WERI-Rb-1 (cell line): Measurements from ENCODE around the gene MLPH.

Experiments
- DNase-seq: peaks from one replicate; pipeline ENCODE4 v3.0.0-alpha.2; 2020
- H3K27ac ChIP-seq: fragments of 250-450 bp; sonication (Bioruptor Pico); 2 replicates; pipeline ENCODE4 v1.5.1; 2020; ENCODE audit warnings: mild to moderate bottlenecking, moderate library complexity
- H3K27me3 ChIP-seq: fragments of 250-450 bp; sonication (Bioruptor Pico); 2 replicates; pipeline ENCODE4 v1.5.1; 2021; ENCODE audit warnings: mild to moderate bottlenecking, low read depth, moderate library complexity; ENCODE audit not compliant: insufficient read depth, severe bottlenecking
- H3K36me3 ChIP-seq: fragments of 250-450 bp; sonication (Bioruptor Pico); 2 replicates; pipeline ENCODE4 v1.5.1; 2020; ENCODE audit warnings: mild to moderate bottlenecking, moderate library complexity
- H3K4me3 ChIP-seq: 2 replicates; pipeline ENCODE4 v1.5.1; 2011; ENCODE audit warnings: low read depth, mild to moderate bottlenecking, control low read depth, low read length
- H3K9me3 ChIP-seq: fragments of 250-450 bp; sonication (Bioruptor Pico); 2 replicates; pipeline ENCODE4 v1.5.1; 2021; ENCODE audit warnings: mild to moderate bottlenecking, moderate library complexity; ENCODE audit not compliant: severe bottlenecking
- TF ChIP-seq, protein P1 (sequence below): IDR thresholded peaks from 2 replicates; pipeline ENCODE4 v1.5.1; 2011; ENCODE audit warnings: low read depth, mild to moderate bottlenecking, control low read depth, inconsistent platforms, low read length

The MLPH gene

DNA sequence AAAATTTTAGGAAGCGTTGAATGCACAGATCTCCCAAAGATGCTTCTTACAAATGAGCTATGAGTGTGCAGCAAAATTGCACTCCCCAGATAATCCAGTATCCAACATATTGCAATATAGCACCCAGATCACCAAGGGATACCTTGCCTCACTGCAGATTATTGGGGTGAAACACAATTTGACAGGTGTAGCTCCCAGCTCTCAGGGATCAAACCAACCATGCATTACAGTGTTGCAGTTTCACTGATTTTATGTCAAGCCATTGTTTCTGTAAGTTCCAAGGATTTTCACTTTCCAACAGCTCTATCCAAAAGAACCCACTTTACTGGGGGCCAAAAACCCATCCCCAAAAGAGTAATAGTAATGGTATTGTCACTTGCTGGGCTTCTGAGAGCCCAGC, 68.5 kb downstream of the MLPH start:
- peaks cover 21% of the 10 kb centered on the region for H3K9me3 ChIP-seq
- no peak overlapping the region for H3K4me3 ChIP-seq
- no peak for DNase-seq
- H3K27me3 ChIP-seq = peaks cover 76% of the 10 kb centered on the region
- TF ChIP-seq, protein P1, sequence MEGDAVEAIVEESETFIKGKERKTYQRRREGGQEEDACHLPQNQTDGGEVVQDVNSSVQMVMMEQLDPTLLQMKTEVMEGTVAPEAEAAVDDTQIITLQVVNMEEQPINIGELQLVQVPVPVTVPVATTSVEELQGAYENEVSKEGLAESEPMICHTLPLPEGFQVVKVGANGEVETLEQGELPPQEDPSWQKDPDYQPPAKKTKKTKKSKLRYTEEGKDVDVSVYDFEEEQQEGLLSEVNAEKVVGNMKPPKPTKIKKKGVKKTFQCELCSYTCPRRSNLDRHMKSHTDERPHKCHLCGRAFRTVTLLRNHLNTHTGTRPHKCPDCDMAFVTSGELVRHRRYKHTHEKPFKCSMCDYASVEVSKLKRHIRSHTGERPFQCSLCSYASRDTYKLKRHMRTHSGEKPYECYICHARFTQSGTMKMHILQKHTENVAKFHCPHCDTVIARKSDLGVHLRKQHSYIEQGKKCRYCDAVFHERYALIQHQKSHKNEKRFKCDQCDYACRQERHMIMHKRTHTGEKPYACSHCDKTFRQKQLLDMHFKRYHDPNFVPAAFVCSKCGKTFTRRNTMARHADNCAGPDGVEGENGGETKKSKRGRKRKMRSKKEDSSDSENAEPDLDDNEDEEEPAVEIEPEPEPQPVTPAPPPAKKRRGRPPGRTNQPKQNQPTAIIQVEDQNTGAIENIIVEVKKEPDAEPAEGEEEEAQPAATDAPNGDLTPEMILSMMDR = no peak
- H3K27ac ChIP-seq = no peak overlapping the region
- H3K36me3 ChIP-seq = no peaks in the 10 kb centered on the region

DNA sequence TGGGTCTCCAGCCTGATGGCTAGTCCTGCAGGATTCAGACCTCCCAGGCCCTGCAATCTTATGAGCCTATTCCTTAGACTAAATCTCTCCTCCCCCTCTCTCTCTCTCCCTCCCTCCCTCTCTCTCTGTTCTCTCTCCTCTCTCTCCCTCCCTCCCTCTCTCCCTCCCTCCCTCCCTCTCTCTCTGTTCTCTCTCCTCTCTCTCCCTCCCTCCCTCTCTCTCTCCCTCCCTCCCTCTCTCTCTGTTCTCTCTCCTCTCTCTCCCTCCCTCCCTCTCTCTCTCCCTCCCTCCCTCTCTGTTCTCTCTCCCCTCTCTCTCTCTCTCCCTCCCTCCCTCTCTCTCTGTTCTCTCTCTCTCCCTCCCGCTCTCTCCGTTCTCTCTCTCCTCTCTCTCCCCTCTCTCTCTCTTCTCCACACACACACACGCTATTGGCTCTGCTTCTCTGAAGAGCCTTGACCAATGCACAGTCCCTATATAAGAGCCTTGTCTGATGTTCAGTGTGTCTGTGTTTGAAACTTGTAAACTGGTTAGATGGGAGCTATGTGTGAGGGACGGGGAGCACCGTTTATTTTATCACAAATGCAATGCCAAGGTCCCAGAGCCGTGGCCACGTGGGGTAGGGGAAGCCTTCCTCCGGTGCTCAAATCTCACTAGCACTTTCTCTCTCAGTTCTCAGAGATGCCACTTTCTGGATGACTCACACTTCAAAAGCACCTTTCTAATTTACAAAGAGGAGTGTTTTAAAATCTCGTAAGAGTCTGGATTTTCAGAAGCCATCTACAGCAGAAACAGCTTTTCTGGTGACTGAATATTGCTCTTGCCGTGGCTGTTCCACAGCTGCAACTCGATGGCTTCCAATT, 70.0 kb downstream of the MLPH start:
- Histone ChIP-seq H3K36me3 (no peaks in the 10 kb centered on the region), H3K9me3 (peaks cover 21% of the 10 kb centered on the region), H3K4me3 (no peak overlapping the region), H3K27me3 (peaks cover 79% of the 10 kb centered on the region), H3K27ac (no peak overlapping the region)
- no peak for DNase-seq
- TF ChIP-seq, protein P1 = no peak

DNA sequence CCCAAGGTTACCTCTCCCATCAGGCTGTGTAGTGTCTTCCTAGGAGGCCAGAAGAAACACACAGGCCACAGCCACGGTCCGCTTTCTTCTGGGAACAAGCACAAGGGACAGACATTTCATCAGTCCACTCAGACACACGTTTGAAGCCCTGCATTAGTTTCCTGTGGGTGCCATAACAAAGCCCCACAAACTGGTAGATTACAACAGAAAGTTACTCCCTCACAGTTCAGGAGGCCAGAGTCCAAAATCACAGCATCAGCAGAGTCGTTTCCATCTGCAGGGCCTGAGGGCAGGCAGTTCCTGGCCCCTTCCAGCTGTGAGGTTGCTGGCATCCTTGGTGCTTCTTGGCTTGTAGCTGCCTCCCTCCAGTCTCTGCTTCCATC, 70.6 kb downstream of the MLPH start:
- H3K27ac ChIP-seq = no peak overlapping the region
- DNase-seq = no peak
- H3K27me3 ChIP-seq = peaks cover 81% of the 10 kb centered on the region
- peaks cover 21% of the 10 kb centered on the region for H3K9me3 ChIP-seq
- H3K4me3 ChIP-seq = no peak overlapping the region
- TF ChIP-seq, protein P1 = no peak
- no peaks in the 10 kb centered on the region for H3K36me3 ChIP-seq

DNA sequence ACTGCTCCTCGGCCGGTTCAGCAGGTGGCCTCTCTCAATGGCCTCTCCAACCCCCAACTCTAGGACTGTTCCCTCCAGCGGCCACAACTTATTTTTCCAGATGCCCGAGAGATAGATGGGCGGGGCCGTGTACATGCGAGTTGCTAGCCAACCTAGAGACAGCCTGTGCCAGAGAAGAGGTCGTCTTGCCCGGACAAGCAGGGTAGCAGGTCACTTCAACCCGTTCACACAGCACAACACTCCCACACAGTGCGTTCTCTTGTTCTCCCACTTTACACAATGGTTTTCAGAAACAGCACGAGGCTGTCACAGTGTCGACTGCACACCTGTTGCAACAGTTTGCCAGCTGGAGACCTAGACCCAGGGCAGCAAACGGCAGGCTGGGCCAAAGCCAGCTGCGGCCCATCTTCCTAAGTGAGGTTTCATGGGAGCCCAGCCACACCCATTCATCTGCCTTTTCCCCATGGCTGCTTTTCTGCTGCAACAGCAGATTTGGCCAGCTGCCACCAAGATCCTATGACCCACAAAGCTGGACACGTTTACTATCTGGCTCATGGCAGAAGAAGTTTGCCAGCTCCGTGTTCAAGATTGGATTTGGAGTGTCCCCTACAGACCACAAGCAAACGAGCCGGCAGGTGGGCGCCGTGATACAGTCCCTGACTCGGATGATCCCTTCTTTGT, 72.0 kb downstream of the MLPH start:
- H3K4me3 ChIP-seq = no peak overlapping the region
- peaks cover 81% of the 10 kb centered on the region for H3K27me3 ChIP-seq
- H3K36me3 ChIP-seq = no peaks in the 10 kb centered on the region
- no peak for DNase-seq
- TF ChIP-seq, protein P1 = no peak
- peaks cover 13% of the 10 kb centered on the region for H3K9me3 ChIP-seq
- no peak overlapping the region for H3K27ac ChIP-seq

DNA sequence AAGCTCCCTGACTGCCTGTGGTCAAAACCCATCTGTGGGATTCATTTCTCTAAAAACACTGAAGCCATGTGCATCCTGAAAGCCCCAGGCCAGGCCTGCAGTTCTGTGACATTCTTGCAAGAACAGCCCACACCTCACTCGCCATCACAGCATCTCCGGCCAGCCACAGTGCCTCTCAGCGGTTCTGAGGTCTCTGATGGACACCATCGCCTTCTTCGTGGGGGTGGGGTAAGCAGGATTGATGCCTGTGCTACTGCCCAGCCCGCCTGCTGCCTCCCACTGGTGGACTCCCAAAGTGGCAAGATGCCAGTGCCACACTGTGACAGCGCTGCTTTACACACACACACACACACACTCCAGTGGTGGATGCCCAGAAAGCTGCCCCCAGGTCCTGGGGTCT, 74.2 kb downstream of the MLPH start:
- H3K27ac ChIP-seq = no peak overlapping the region
- no peaks in the 10 kb centered on the region for H3K36me3 ChIP-seq
- H3K27me3 ChIP-seq = peaks cover 87% of the 10 kb centered on the region
- no peak for DNase-seq
- H3K9me3 ChIP-seq = peaks cover 2% of the 10 kb centered on the region
- no peak overlapping the region for H3K4me3 ChIP-seq
- TF ChIP-seq, protein P1 = no peak
